GM18907 (cell line): Measurements from ENCODE around the gene STEAP4.

Experiments
- ATAC-seq: cut with Tn5 transposase; IDR thresholded peaks from one replicate; pipeline ENCODE4 v1.9.1; 2021; ENCODE audit warnings: mild to moderate bottlenecking, moderate library complexity; ENCODE audit not compliant: unreplicated experiment

STEAP4 gene

GRCh38 chr7:88224601-88225275 is 82.0 kb downstream of the STEAP4 start:
- no peak for ATAC-seq

DNA sequence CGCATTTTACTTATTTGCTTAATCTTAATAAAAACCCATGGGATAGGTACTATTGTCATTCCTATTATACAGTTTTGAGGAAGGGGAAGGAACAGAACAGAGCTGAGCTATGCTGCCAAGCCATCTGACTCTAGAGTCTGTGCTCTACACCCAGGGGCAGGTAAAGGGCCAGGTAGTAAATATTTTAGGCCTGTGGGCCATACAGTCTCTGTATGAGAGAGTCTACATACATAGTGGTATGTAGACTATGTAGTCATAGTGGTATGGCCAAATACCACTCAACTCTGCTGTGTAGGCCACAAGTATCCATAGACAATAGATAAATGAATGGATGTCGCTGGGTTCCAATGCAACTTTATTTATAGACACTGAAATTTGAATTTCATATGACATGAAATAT is 83.4 kb downstream of the STEAP4 start:
- ATAC-seq = no peak
